ENCODE data around the gene GIGYF2. TPM values are rescaled to one million over a fixed set of nuclear protein-coding genes. Genes with fewer than 3 reads are reported as not detected.
"Not testable (repeated sequence)": the region's sequence is repeated elsewhere in the genome, so short reads cannot be mapped to it uniquely, and the experiment has no call there.

GIGYF2 gene
- total RNA-seq, 3 donors from 2014 or later, result 44.1 to 53.7 (median 47.4) TPM

- DNase-seq, result no peak
- peaks cover 18% of the 10 kb centered on the region for H3K27me3 Mint-ChIP-seq (ENCODE audit: low read depth)
- H3K4me3 Mint-ChIP-seq, result no peak overlapping the region
- no peak for ATAC-seq
- no peaks in the 10 kb centered on the region for H3K9me3 Mint-ChIP-seq
- no peaks in the 10 kb centered on the region for H3K36me3 Mint-ChIP-seq (ENCODE audit: insufficient read depth)
- peaks cover 11% of the 10 kb centered on the region for H3K4me1 Mint-ChIP-seq (ENCODE audit: low read depth)
These were observed 197.1 kb downstream of the GIGYF2 start for GRCh38 chr2:232894251-232894650.

DNA sequence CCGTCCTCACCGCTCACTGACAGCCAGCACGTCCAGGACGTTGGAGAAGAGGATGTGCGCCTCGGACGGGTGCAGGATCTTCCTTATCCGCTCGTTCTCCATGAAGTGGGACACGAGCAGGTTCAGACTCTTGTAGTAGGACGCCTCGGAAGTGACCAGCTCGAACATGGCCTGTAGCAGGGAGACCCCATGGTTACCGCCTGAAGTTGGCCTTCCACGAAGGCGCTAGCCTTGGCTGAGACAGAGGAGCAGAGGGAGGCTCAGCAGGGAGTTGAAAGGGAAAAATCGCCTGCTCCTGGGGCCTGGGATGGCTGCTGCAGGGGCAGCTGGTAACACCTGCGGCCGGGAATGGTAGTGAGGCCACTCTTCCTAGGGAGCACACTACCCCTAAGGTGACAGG, 197.6 kb downstream of the GIGYF2 start:
- Mint-ChIP-seq H3K36me3 (ENCODE audit: insufficient read depth) (no peaks in the 10 kb centered on the region), H3K9me3 (no peaks in the 10 kb centered on the region), H3K4me1 (ENCODE audit: low read depth) (peaks cover 11% of the 10 kb centered on the region), H3K27me3 (ENCODE audit: low read depth) (peaks cover 18% of the 10 kb centered on the region), H3K4me3 (no peak overlapping the region)
- ATAC-seq (no peak), DNase-seq (no peak)

GRCh38 chr2:232896111-232896510, 199.0 kb downstream of the GIGYF2 start:
- no peak for ATAC-seq

DNA sequence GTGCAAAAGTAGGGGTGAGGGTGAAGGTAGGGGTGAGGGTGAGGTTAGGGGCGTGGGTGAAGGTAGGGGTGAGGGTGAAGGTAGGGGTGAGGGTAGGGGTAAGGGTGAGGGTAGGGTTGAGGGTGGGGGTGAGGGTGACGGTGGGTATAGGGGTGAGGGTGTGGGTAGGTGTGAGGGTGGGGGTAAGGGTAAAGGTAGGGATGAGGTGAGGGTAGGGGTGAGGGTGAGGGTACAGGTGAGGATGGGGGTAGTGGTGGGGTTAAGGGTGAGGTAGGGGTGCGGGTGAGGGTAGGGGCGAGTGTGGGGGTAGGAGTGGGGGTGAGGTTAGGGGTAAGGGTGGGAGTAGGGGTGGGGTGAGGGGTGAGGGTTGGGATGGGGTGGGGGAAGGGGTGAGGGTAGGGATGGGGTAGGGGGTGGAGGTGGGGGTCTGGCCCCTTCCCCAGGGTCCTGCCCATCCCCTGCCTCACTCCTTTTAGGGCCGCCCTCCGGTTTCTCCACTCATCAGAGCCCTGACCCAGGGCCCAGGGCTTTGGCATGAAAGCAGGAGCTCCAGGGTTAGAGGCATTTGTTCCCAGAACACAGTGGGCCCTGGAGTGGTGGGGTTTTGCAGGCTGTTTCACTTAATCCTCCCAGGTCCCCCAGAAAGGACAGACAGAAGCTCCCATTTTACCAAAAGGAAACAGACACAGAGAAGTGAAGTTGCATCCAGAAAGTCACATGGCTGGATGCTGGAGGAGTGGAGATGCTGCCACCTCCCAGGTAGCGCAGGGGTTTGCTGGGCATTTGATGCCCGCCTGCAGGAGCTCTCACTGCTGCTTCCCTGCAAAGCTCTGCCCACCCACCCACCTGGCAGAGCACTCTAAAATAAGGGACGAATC, 199.8 kb downstream of the GIGYF2 start:
- peaks cover 11% of the 10 kb centered on the region for H3K4me1 Mint-ChIP-seq (ENCODE audit: low read depth)
- ATAC-seq (no peak), DNase-seq (no peak)
- peaks cover 4% of the 10 kb centered on the region for H3K27me3 Mint-ChIP-seq (ENCODE audit: low read depth)
- no peaks in the 10 kb centered on the region for H3K36me3 Mint-ChIP-seq (ENCODE audit: insufficient read depth)
- H3K9me3 Mint-ChIP-seq, result no peaks in the 10 kb centered on the region
- H3K4me3 Mint-ChIP-seq, result no peak overlapping the region

More at GRCh38 chr2:232896111-232896510, 199.0 kb downstream of the GIGYF2 start:
- Mint-ChIP-seq H3K9me3 (no peaks in the 10 kb centered on the region), H3K4me3 (no peak overlapping the region), H3K4me1 (ENCODE audit: low read depth) (peaks cover 11% of the 10 kb centered on the region), H3K36me3 (ENCODE audit: insufficient read depth) (no peaks in the 10 kb centered on the region), H3K27me3 (ENCODE audit: low read depth) (peaks cover 9% of the 10 kb centered on the region)
- no peak for DNase-seq

- Mint-ChIP-seq H3K9me3 (no peaks in the 10 kb centered on the region), H3K4me3 (no peak overlapping the region), H3K4me1 (ENCODE audit: low read depth) (peaks cover 11% of the 10 kb centered on the region), H3K36me3 (ENCODE audit: insufficient read depth) (no peaks in the 10 kb centered on the region), H3K27me3 (ENCODE audit: low read depth) (peaks cover 1% of the 10 kb centered on the region)
- DNase-seq (no peak), ATAC-seq (peak; percentile 82 to 86)
These were observed 200.7 kb downstream of the GIGYF2 start for GRCh38 chr2:232897598-232898408.

- Mint-ChIP-seq H3K27me3 (ENCODE audit: low read depth) (peaks cover 1% of the 10 kb centered on the region), H3K4me3 (no peak overlapping the region), H3K36me3 (ENCODE audit: insufficient read depth) (no peaks in the 10 kb centered on the region), H3K9me3 (no peaks in the 10 kb centered on the region), H3K4me1 (ENCODE audit: low read depth) (peaks cover 11% of the 10 kb centered on the region)
- ATAC-seq (no peak), DNase-seq (no peak)
These were observed 201.7 kb downstream of the GIGYF2 start for GRCh38 chr2:232898592-232899543.

DNA sequence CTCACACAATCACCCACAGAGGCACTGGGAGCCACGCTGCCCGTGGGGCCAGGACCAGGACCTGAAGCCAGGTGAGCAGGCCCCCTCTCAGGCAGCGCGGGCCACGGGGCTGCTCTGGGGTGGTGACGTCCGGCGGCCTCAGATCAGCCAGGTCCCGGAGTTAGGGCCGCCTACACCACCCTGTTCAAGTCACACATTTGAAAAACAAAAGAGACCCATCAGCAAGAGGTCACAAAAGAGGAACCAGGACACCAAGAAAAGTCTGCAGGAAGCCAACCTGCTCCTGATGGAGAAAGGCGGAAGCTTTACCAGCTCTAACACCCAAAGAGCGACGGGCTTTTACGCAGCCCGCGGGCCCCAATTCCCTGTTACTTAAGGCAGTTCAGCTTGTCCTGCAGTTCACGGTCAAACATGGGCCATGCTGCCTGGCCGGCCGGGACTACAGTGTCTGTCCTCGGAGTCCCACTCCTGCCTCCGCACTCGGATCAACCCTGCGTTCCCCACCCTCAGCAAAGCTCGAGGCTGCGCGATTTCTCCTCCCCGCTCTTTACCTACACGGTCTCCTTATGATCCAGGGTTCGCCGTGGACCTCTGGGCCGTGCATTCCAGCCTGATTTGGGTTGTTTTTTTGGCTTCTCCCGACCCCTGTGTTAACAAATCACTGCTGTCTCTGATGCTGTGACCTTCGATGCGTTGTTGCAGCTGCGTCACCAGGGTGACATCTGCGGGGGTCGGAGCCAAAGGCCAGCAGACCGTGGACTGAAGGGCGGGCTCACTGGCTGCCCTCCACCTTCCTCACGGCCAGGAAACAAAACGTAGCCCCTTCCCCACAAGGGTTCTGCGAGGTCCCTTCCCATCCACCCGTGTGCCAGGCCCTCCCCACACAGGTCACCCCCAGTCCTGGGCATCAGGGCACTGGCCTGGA, 203.9 kb downstream of the GIGYF2 start:
- ATAC-seq, result no peak
- no peaks in the 10 kb centered on the region for H3K36me3 Mint-ChIP-seq (ENCODE audit: insufficient read depth)
- no peak overlapping the region for H3K4me3 Mint-ChIP-seq

GRCh38 chr2:232901736-232902578, 204.8 kb downstream of the GIGYF2 start:
- Mint-ChIP-seq H3K27me3 (ENCODE audit: low read depth) (no peaks in the 10 kb centered on the region), H3K4me1 (ENCODE audit: low read depth) (peaks cover 9% of the 10 kb centered on the region), H3K36me3 (ENCODE audit: insufficient read depth) (no peaks in the 10 kb centered on the region), H3K4me3 (no peak overlapping the region), H3K9me3 (no peaks in the 10 kb centered on the region)
- DNase-seq (no peak), ATAC-seq (peak; percentile 65 to 73)

More for the DNA sequence above, 203.9 kb downstream of the GIGYF2 start:
- no peak for DNase-seq
- Mint-ChIP-seq H3K4me1 (ENCODE audit: low read depth) (peaks cover 11% of the 10 kb centered on the region), H3K27me3 (ENCODE audit: low read depth) (no peaks in the 10 kb centered on the region), H3K9me3 (no peaks in the 10 kb centered on the region)

- DNase-seq, result no peak
- H3K9me3 Mint-ChIP-seq, result no peaks in the 10 kb centered on the region
- no peak for ATAC-seq
- no peaks in the 10 kb centered on the region for H3K4me1 Mint-ChIP-seq (ENCODE audit: low read depth)
- no peaks in the 10 kb centered on the region for H3K27me3 Mint-ChIP-seq (ENCODE audit: low read depth)
- H3K4me3 Mint-ChIP-seq, result no peak overlapping the region
- H3K36me3 Mint-ChIP-seq (ENCODE audit: insufficient read depth), result no peaks in the 10 kb centered on the region
These were observed 206.9 kb downstream of the GIGYF2 start for GRCh38 chr2:232903989-232904388.

DNA sequence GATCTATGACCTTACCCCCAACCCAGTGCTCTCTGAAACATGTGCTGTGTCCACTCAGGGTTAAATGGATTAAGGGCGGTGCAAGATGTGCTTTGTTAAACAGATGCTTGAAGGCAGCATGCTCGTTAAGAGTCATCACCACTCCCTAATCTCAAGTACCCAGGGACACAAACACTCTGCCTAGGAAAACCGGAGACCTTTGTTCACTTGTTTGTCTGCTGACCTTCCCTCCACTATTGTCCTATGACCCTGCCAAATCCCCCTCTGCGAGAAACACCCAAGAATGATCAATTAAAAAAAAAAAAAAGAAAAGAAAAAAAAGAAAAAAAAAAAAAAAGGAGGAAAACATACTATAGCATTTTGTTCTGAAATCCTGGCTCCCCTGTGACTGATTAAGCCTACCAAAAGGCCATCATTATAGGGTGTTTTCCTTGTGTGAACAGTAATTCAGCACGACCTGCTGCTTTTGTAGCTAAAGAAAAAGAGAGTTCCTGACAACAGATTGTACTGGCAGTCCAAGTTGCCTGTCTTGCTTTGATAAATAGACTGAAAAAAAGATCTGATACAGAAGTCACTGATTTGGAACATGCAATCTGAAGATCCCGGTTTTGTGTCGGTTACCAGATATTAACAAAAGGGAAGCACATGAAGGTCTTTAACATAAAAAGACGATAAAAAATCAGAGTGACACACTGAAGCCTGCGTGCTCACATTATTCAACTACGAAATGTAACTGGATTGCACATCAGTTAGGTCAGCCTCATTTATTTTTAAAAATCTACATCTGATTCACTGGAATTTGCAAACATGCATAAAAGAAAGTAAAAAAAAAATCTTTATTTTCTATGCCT, 210.0 kb downstream of the GIGYF2 start:
- H3K4me3 Mint-ChIP-seq; H3K27me3 Mint-ChIP-seq (ENCODE audit: low read depth); DNase-seq; ATAC-seq; H3K4me1 Mint-ChIP-seq (ENCODE audit: low read depth); H3K36me3 Mint-ChIP-seq (ENCODE audit: insufficient read depth): not testable (repeated sequence)
- peaks cover 21% of the 10 kb centered on the region for H3K9me3 Mint-ChIP-seq

DNA sequence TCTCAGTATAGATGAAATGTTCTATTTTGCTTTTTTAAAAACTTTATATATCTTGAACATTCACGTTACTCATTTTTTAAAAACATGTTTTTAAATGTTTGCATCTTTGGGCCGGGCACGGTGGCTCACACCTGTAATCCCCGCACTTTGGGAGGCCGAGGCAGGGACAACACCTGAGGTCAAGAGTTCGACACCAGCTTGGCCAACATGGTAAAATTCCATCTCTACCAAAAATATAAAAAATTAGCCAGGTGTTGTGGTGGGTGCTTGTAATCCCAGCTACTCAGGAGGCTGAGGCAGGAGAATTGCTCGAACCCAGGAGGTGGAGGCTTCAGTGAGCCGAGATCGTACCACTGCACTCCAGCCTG, 210.6 kb downstream of the GIGYF2 start:
- not testable (repeated sequence) for DNase-seq; H3K27me3 Mint-ChIP-seq (ENCODE audit: low read depth); H3K4me1 Mint-ChIP-seq (ENCODE audit: low read depth); ATAC-seq; H3K4me3 Mint-ChIP-seq; H3K36me3 Mint-ChIP-seq (ENCODE audit: insufficient read depth)
- H3K9me3 Mint-ChIP-seq, result peaks cover 21% of the 10 kb centered on the region

GRCh38 chr2:232908695-232909094, 211.6 kb downstream of the GIGYF2 start:
- ATAC-seq, result no peak
- Mint-ChIP-seq H3K9me3 (peaks cover 21% of the 10 kb centered on the region), H3K27me3 (ENCODE audit: low read depth) (peaks cover 8% of the 10 kb centered on the region), H3K4me1 (ENCODE audit: low read depth) (no peaks in the 10 kb centered on the region), H3K4me3 (no peak overlapping the region), H3K36me3 (ENCODE audit: insufficient read depth) (no peaks in the 10 kb centered on the region)
- no peak for DNase-seq
